Epithelial cell of proximal tubule (primary cell): ENCODE data around the gene NBAS. TPM values are rescaled to one million over a fixed set of nuclear protein-coding genes. Genes with fewer than 3 reads are reported as not detected.

ENCODE experiments used
- DNase-seq: peaks from one replicate; pipeline ENCODE4 v3.0.0-alpha.2; 2011; ENCODE audit warnings: low read depth
- H3K4me3 ChIP-seq: 2 replicates; pipeline ENCODE4 v1.5.1; 2011; ENCODE audit warnings: low read depth, mild to moderate bottlenecking, low read length
- total RNA-seq: library from RNA; depleted of rRNA; stranded (reverse); fragments of >200 nt; gene quantifications from 2 replicates; pipeline ENCODE4 v1.2.3, GENCODE V29; 2015
- TF ChIP-seq, protein P1 (sequence below): conservative IDR thresholded peaks from 2 replicates; pipeline ENCODE4 v1.5.1; 2012; ENCODE audit warnings: low read depth, mild to moderate bottlenecking, low read length

Gene NBAS
- total RNA-seq, 1 donor from 2014 or later, result 48.4 TPM

DNA sequence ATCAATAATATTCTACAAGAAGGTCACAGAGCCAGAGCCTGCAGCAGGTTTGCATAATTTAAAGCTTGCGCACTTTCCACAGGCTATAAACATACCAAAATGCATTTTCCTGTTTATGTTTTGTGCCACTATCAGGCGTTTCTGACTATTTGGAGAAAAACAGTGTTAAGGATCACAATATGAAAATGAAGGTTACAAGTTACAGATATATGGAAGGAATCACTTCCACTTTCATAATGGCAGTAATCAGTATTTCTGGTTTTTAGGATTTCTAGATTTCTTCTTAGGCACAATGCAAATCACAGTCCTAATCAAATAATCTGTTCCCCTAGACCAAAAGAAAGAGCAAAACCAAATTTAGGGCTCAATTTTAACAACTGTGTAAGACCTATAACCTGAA is 279.5 kb downstream of the NBAS start:
- H3K4me3 ChIP-seq, result no peak overlapping the region
- no peak for DNase-seq
- TF ChIP-seq, protein P1, sequence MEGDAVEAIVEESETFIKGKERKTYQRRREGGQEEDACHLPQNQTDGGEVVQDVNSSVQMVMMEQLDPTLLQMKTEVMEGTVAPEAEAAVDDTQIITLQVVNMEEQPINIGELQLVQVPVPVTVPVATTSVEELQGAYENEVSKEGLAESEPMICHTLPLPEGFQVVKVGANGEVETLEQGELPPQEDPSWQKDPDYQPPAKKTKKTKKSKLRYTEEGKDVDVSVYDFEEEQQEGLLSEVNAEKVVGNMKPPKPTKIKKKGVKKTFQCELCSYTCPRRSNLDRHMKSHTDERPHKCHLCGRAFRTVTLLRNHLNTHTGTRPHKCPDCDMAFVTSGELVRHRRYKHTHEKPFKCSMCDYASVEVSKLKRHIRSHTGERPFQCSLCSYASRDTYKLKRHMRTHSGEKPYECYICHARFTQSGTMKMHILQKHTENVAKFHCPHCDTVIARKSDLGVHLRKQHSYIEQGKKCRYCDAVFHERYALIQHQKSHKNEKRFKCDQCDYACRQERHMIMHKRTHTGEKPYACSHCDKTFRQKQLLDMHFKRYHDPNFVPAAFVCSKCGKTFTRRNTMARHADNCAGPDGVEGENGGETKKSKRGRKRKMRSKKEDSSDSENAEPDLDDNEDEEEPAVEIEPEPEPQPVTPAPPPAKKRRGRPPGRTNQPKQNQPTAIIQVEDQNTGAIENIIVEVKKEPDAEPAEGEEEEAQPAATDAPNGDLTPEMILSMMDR, result no peak

DNA sequence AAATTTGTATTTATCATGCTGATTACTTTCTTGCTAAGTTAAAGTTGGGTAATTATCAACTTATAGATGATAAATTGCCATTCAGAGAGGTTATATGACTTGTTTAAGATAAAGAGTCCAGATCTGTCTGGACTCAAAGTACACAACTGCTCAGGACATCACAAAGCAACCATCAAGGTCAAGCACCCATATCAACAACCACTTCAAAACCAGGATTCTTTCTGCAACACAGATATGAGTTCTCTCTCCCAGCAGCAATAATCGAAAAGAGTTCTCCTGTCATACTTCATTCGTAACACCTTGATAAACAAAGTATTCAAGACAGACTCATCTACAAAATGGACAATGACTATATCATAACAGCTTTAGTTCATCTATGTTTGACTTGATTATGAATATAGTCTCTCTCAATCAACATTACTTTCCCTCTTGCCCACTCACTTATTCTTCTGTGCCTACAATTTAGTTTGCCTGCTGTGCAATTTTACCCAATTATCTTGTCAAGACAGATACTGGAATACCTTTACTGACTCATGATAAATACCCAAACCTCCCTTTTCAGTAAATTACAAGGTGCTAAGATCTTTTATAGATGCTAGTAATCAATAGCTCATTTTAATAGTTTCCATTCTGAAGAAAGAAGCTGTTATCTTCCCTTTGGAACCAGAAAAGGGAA is 281.8 kb downstream of the NBAS start:
- DNase-seq, result no peak
- TF ChIP-seq, protein P1, result no peak
- H3K4me3 ChIP-seq, result no peak overlapping the region

- no peak overlapping the region for H3K4me3 ChIP-seq
- no peak for DNase-seq
- TF ChIP-seq, protein P1, result no peak
Observed at GRCh38 chr2:15278296-15278695, 282.8 kb downstream of the NBAS start.

- no peak for DNase-seq
- H3K4me3 ChIP-seq, result no peak overlapping the region
- TF ChIP-seq, protein P1, result no peak
Observed at GRCh38 chr2:15275346-15275745, 285.8 kb downstream of the NBAS start.

GRCh38 chr2:15273452-15273851 is 287.7 kb downstream of the NBAS start:
- DNase-seq, result no peak
- H3K4me3 ChIP-seq, result no peak overlapping the region
- TF ChIP-seq, protein P1, result no peak

GRCh38 chr2:15272942-15273341 is 288.2 kb downstream of the NBAS start:
- H3K4me3 ChIP-seq, result no peak overlapping the region
- TF ChIP-seq, protein P1, result no peak
- DNase-seq, result no peak

DNA sequence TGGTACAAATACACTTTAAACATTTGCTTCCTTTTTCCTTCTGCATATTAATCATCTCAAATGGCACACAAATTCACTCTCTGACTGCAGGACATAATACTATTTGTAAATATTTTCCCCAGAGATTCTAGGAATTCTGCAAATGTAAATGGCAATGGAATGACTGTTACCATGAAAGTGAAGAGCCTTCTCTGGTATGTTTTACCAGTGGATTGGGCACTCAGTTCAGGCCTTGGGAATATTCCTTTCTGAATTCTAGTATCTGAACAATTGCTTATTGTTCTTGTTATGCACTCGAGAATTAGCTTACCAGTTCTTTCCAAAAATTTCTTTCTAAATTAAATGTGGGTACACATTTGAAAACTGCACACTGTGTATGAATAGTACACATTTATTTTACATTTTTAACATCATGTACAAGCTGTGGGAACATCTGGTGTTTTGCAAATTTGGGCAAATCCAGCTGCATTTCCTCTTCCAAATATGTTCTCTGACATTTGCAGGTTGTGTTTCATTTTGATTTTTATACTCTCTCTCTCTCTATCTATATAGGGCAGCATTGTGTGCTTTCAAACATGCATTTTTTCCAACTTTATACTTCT is 289.1 kb downstream of the NBAS start:
- no peak for DNase-seq
- TF ChIP-seq, protein P1, result no peak
- H3K4me3 ChIP-seq, result no peak overlapping the region
